Breast epithelium (tissue), 3 donors: Measurements from ENCODE around the gene YPEL2.

ENCODE experiments used
- POLR2A ChIP-seq: fragments of 450-650 bp; IDR thresholded peaks from one replicate; pipeline ENCODE4 v1.6.1; 2016; ENCODE audit warnings: antibody characterized with exemption, mild to moderate bottlenecking, moderate library complexity
- POLR2AphosphoS5 ChIP-seq, 3 donors: sonication (generic); formaldehyde crosslinking; IDR thresholded peaks; one replicate each; pipeline ENCODE4 v1.6.1; 2017; ENCODE audit warnings: antibody characterized with exemption in 3 of 3

GRCh38 chr17:59370593-59371299, 39.3 kb downstream of the YPEL2 start:
- TF ChIP-seq POLR2A = no peak
- no peak for TF ChIP-seq POLR2AphosphoS5 (IDR thresholded peaks at IDR 0.05)
